ENCODE data around the gene TBCD. TPM values are rescaled to one million over a fixed set of nuclear protein-coding genes. Genes with fewer than 3 reads are reported as not detected.

TBCD gene
- total RNA-seq, 2 donors from 2014 or later, result 64.0 to 123 TPM

- H3K4me1 ChIP-seq (replicated peaks), result peaks cover 12% of the 10 kb centered on the region
- H3K27ac ChIP-seq, result peak overlapping the region; percentile 83 to 88
- no peaks in the 10 kb centered on the region for H3K27me3 ChIP-seq (replicated peaks; ENCODE audit: insufficient read depth)
- no peaks in the 10 kb centered on the region for H3K36me3 ChIP-seq
- no peak overlapping the region for H3K4me3 ChIP-seq
- intact Hi-C loops (cut with DNase I), result no loop called here
- 49% methylated on average over 28 of the region's 28 CpGs for WGBS
- no peak for TF ChIP-seq POLR2A (IDR thresholded peaks at IDR 0.05)
- TF ChIP-seq, protein P1, sequence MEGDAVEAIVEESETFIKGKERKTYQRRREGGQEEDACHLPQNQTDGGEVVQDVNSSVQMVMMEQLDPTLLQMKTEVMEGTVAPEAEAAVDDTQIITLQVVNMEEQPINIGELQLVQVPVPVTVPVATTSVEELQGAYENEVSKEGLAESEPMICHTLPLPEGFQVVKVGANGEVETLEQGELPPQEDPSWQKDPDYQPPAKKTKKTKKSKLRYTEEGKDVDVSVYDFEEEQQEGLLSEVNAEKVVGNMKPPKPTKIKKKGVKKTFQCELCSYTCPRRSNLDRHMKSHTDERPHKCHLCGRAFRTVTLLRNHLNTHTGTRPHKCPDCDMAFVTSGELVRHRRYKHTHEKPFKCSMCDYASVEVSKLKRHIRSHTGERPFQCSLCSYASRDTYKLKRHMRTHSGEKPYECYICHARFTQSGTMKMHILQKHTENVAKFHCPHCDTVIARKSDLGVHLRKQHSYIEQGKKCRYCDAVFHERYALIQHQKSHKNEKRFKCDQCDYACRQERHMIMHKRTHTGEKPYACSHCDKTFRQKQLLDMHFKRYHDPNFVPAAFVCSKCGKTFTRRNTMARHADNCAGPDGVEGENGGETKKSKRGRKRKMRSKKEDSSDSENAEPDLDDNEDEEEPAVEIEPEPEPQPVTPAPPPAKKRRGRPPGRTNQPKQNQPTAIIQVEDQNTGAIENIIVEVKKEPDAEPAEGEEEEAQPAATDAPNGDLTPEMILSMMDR (IDR thresholded peaks at IDR 0.05), result peak in 1 of 4 experiments; percentile 21
- peak; percentile 89 for TF ChIP-seq POLR2AphosphoS5 (IDR thresholded peaks at IDR 0.05)
- H3K9me3 ChIP-seq, result no peaks in the 10 kb centered on the region
- DNase-seq (ENCODE audit: low spot score), result peak; percentile 92
These were observed 84.1 kb downstream of the TBCD start for GRCh38 chr17:82835766-82836512.

DNA sequence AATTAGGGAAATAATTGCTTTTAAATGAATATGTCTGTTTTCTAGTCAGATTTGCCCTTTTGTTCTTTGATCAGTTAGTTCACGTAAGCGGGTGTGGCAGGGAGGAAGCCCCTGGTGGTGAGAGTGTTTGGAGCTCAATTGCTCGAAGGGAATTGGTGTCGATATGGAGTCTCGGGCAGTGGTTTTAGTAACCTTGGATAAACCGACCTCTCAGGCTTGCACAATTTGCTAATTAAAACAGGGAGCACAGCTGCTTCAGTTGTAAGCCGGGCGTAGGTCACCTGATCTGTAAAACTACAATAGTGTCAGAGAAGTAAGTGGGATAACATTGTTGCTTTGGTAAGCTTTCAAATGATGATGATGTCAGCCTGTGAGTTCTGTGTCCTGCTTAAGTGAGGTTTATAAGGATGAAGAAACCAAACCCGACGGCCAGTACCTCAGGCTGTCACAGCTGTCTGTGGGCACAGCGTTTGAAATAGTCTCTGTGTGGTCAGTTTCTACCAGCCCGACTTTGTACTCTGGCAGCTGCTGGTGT, 85.0 kb downstream of the TBCD start:
- H3K4me3 ChIP-seq, result no peak overlapping the region
- DNase-seq (ENCODE audit: low spot score), result no peak

DNA sequence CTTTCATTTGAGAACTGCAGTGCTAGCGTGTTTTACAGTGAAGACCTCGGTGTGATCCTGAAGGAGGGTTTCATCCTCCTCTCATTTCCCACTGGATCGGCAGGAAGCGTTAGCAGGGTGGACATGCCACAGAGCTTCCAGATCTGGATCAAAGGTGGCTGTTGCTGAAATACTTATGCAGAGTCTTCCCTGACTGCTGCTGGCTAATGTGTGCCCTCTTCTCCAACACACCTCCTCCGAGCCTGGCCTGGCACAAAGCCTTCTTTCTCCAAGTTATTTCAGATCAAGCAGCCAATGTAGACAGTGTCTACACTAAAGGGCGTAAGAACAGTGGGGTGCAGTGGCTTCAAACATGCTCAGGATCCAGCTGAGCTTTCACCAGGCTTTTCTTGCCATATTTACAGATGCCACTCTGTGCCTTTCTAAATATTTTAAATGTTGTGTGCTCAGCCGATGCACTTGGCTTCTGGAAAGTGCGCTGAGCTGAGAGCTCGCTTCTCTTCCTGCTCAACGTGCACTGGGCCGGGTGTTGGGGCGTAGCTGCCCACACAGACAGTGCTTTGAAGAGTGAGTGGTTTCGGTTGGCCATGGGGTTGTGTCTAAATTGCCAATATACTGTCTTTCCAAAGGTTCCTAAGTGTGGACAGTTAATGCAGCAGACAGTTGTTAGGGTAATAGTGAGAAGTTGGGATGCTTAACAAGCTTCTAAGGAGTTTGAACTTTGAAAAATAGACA, 85.9 kb downstream of the TBCD start:
- no peak for TF ChIP-seq POLR2A (IDR thresholded peaks at IDR 0.05)
- TF ChIP-seq, protein P1 (IDR thresholded peaks at IDR 0.05), result no peak
- no peak for TF ChIP-seq POLR2AphosphoS5 (IDR thresholded peaks at IDR 0.05)
- Histone ChIP-seq H3K36me3 (no peaks in the 10 kb centered on the region), H3K4me1 (replicated peaks) (peaks cover 12% of the 10 kb centered on the region), H3K27ac (peak overlapping the region; percentile 83 to 88), H3K27me3 (replicated peaks; ENCODE audit: insufficient read depth) (no peaks in the 10 kb centered on the region), H3K9me3 (no peaks in the 10 kb centered on the region), H3K4me3 (peak overlapping the region in 1 of 2 donors; percentile 32)
- WGBS, result 41% methylated on average over 13 of the region's 13 CpGs
- DNase-seq (ENCODE audit: low spot score), result no peak
- intact Hi-C loops (cut with DNase I), result no loop called here

More for the DNA sequence above, 85.0 kb downstream of the TBCD start:
- TF ChIP-seq, protein P1 (IDR thresholded peaks at IDR 0.05), result no peak
- peak overlapping the region; percentile 83 to 88 for H3K27ac ChIP-seq
- no peaks in the 10 kb centered on the region for H3K36me3 ChIP-seq
- no peaks in the 10 kb centered on the region for H3K27me3 ChIP-seq (replicated peaks; ENCODE audit: insufficient read depth)
- no peaks in the 10 kb centered on the region for H3K9me3 ChIP-seq
- WGBS, result 58% methylated on average over 12 of the region's 12 CpGs
- intact Hi-C loops (cut with DNase I), result no loop called here
- peaks cover 12% of the 10 kb centered on the region for H3K4me1 ChIP-seq (replicated peaks)

GRCh38 chr17:82838386-82839063, 86.7 kb downstream of the TBCD start:
- H3K4me3 ChIP-seq, result peak overlapping the region; percentile 4 to 32
- no peaks in the 10 kb centered on the region for H3K36me3 ChIP-seq
- H3K9me3 ChIP-seq, result no peaks in the 10 kb centered on the region
- TF ChIP-seq, protein P1 (IDR thresholded peaks at IDR 0.05), result no peak
- TF ChIP-seq POLR2A (IDR thresholded peaks at IDR 0.05), result peak; percentile 48
- peak; percentile 74 for TF ChIP-seq POLR2AphosphoS5 (IDR thresholded peaks at IDR 0.05)
- peaks cover 12% of the 10 kb centered on the region for H3K4me1 ChIP-seq (replicated peaks)
- H3K27me3 ChIP-seq (replicated peaks; ENCODE audit: insufficient read depth), result no peaks in the 10 kb centered on the region
- intact Hi-C loops (cut with DNase I), result no loop called here
- 24% methylated on average over 17 of the region's 17 CpGs for WGBS
- DNase-seq (ENCODE audit: low spot score), result peak; percentile 84
- peak overlapping the region; percentile 83 to 88 for H3K27ac ChIP-seq
